Pancreas (tissue), 10 donors: ENCODE measurements around the gene SATB1. TPM values are rescaled to one million over a fixed set of nuclear protein-coding genes. Genes with fewer than 3 reads are reported as not detected.

Experiments used
- ATAC-seq, 4 donors: fragments of 200-7000 bp; cut with Tn5 transposase; one replicate each; pipeline versions ENCODE4 v1.8.0 to v1.9.1; 2020; ENCODE audit warnings: mild to moderate bottlenecking in 4 of 4, moderate library complexity in 4 of 4
- DNase-seq, 6 donors: peaks; one replicate each; pipeline ENCODE4 v3.0.0-alpha.2; 2020
- FAIRE-seq: peaks from 2 replicates; lab custom pipeline; 2012; peaks lifted over from hg19 to GRCh38; lab: Jason Lieb, UNC
- H3K27ac ChIP-seq, 4 donors: fragments of 200-600 bp; sonication (generic); 1 replicate in 3 of 4; 2 replicates in 1 of 4; pipeline versions ENCODE4 v1.5.0 to v1.8.0; 2020
- H3K27me3 ChIP-seq, 4 donors: fragments of 200-600 bp; one replicate each; pipeline ENCODE4 v1.8.0; 2021
- H3K36me3 ChIP-seq, 3 donors: fragments of 200-600 bp; sonication (generic) in 1 of 3; one replicate each; pipeline versions ENCODE4 v1.5.0 to v1.8.0; 2020 to 2021
- H3K4me1 ChIP-seq, 3 donors: fragments of 200-600 bp; one replicate each; pipeline ENCODE4 v1.8.0; 2021
- H3K4me3 ChIP-seq, 4 donors: fragments of 200-600 bp; sonication (generic) in 2 of 4; one replicate each; pipeline versions ENCODE4 v1.5.0 to v1.8.0; 2020 to 2021
- H3K9me3 ChIP-seq, 4 donors: fragments of 200-600 bp; one replicate each; pipeline ENCODE4 v1.8.0; 2021
- CTCF ChIP-seq, 4 donors: fragments of 200-600 bp; sonication (generic) in 3 of 4; IDR thresholded peaks; one replicate each; pipeline versions ENCODE4 v1.5.0 to v1.8.0; 2021; ENCODE audit warnings: antibody characterized with exemption in 4 of 4
- WGBS, 2 donors: extraction: QIAGEN DNeasy Blood & Tissue Kit; methylation state at CpG; one replicate each; pipeline ENCODE4 v1.1.7; 2013; 5-methylcytosine and 5-hydroxymethylcytosine counted together
- intact Hi-C, 3 donors: fragments of 100-400 bp; cut with DNase I; formaldehyde crosslinking; loops; one replicate each; pipeline versions ENCODE4 v1.11.1 to v1.14.2; 2022
- polyA plus RNA-seq, 2 donors: library from polyadenylated mRNA; stranded (reverse); fragments of 200-250 nt; gene quantifications; one replicate each; pipeline ENCODE4 v1.2.3, GENCODE V29; 2013
- total RNA-seq, 6 donors: library from RNA; stranded (reverse); fragmentation: NEBNext Ultra II Directional in 4 of 6; extraction: Animal tissue kit (Norgen Biotek cat#: 25700) in 4 of 6; gene quantifications; one replicate each; pipeline versions ENCODE4 v1.2.1 to v1.2.4, GENCODE V29; 2021 to 2023
- donor health status: healthy with polysubstance abuse.
- donor health status: DM: no; HTN: no; CAD: no; lungs with moderate emphysema.
- donor health status: DM: no; HTN: no; CAD: no.
- donor health status: control.
- donor health status: control.
- donor health status: Bipolar disorder and iron deficiency.
- donor health status: DM: yes; HTN: yes; CAD: no.
- donor health status: DM: no; HTN: no; CAD: no.
- donor health status: DM: no; HTN: no; CAD: no.
- donor health status: DM: yes; HTN: yes; CAD: no.

The SATB1 gene
- total and polyA plus RNA-seq, 8 donors: 12.6 to 40.0 (median 26.7) TPM

GRCh38 chr3:18425641-18426257, 610 bp upstream of the SATB1 start:
- FAIRE-seq: no peak
- TF ChIP-seq CTCF (IDR thresholded peaks at IDR 0.05): no peak
- H3K27me3 ChIP-seq: no peaks in the 10 kb centered on the region
- no peaks in the 10 kb centered on the region for H3K36me3 ChIP-seq
- DNase-seq: peak; percentile 77 to 90 (median 84)
- peak; percentile 74 to 83 (median 78) for ATAC-seq
- peaks cover 12 to 18% (median 16%) of the 10 kb centered on the region in 3 donors for H3K4me1 ChIP-seq
- intact Hi-C loops: no loop called here
- H3K4me3 ChIP-seq: peak overlapping the region; percentile 60 to 89 (median 80)
- H3K27ac ChIP-seq: peak overlapping the region; percentile 81 to 97 (median 92)
- no peaks in the 10 kb centered on the region for H3K9me3 ChIP-seq
- 0 to 1% methylated on average over 41 to 45 of the region's 47 CpGs for whole genome bisulfite sequencing, 2 donors

- peaks cover 0 to 3% (median 0%) of the 10 kb centered on the region in 3 donors for H3K36me3 ChIP-seq
- H3K4me1 ChIP-seq: peaks cover 12 to 19% (median 18%) of the 10 kb centered on the region in 3 donors
- H3K9me3 ChIP-seq: no peaks in the 10 kb centered on the region
- peak overlapping the region; percentile 81 to 97 (median 92) for H3K27ac ChIP-seq
- intact Hi-C loops: no loop called here
- ATAC-seq: peak; percentile 6 to 22 (median 14)
- H3K27me3 ChIP-seq: no peaks in the 10 kb centered on the region
- FAIRE-seq: no peak
- DNase-seq: peak in 3 of 6 donors; percentile 21 to 33 (median 32)
- peak overlapping the region; percentile 60 to 89 (median 80) for H3K4me3 ChIP-seq
- no peak for TF ChIP-seq CTCF (IDR thresholded peaks at IDR 0.05)
- WGBS, 2 donors: 0 to 1% methylated on average over 27 of the region's 27 CpGs
Observed at GRCh38 chr3:18424213-18424728, 868 bp downstream of the SATB1 start.

GRCh38 chr3:18423401-18424212, 1.5 kb downstream of the SATB1 start:
- FAIRE-seq (peak; percentile 56), DNase-seq (peak; percentile 22 to 56 (median 36)), ATAC-seq (peak; percentile 15 to 34 (median 28))
- no peaks in the 10 kb centered on the region for H3K27me3 ChIP-seq
- TF ChIP-seq CTCF (IDR thresholded peaks at IDR 0.05): no peak
- H3K4me1 ChIP-seq: peaks cover 12 to 22% (median 18%) of the 10 kb centered on the region in 3 donors
- peak overlapping the region; percentile 60 to 89 (median 80) for H3K4me3 ChIP-seq
- peak overlapping the region; percentile 81 to 97 (median 92) for H3K27ac ChIP-seq
- H3K9me3 ChIP-seq: no peaks in the 10 kb centered on the region
- peaks cover 0 to 4% (median 0%) of the 10 kb centered on the region in 3 donors for H3K36me3 ChIP-seq
- intact Hi-C loops: no loop called here
- WGBS, 2 donors: 1 to 2% methylated on average over 21 to 22 of the region's 22 CpGs

- WGBS, 2 donors: 12 to 13% methylated on average over 5 of the region's 5 CpGs
- Histone ChIP-seq H3K9me3 (no peaks in the 10 kb centered on the region), H3K27ac (peak overlapping the region in 2 of 4 donors; percentile 95 to 97), H3K4me1 (peaks cover 12 to 22% (median 18%) of the 10 kb centered on the region in 3 donors), H3K4me3 (peak overlapping the region in 3 of 4 donors; percentile 78 to 89 (median 83)), H3K27me3 (no peaks in the 10 kb centered on the region), H3K36me3 (peaks cover 0 to 9% (median 0%) of the 10 kb centered on the region in 3 donors)
- FAIRE-seq (no peak), ATAC-seq (no peak), DNase-seq (no peak)
- intact Hi-C loops: no loop called here
- no peak for TF ChIP-seq CTCF (IDR thresholded peaks at IDR 0.05)
Observed at GRCh38 chr3:18422972-18423371, 2.2 kb downstream of the SATB1 start.
